PC-9 (cell line): ENCODE data around the gene CTNNA3. TPM values are rescaled to one million over a fixed set of nuclear protein-coding genes. Genes with fewer than 3 reads are reported as not detected.

Experiments
- BruUV-seq: library from RNA; stranded (reverse); fragments of 400-500 nt; replicated peaks from 2 replicates; lab custom pipeline; 2021; lab: Mats Ljungman, UMichigan
- CTCF ChIA-PET: fragments of 300-600 bp; sonication (Branson Sonifier 250); formaldehyde crosslinking; loops from one replicate; lab custom pipeline; 2022; ENCODE audit warnings: antibody characterized with exemption; lab: Charles Lee
- POLR2A ChIA-PET: fragments of 300-600 bp; sonication (Branson Sonifier 250); formaldehyde crosslinking; loops from one replicate; lab custom pipeline; 2022; ENCODE audit warnings: antibody characterized with exemption; ENCODE audit not compliant: unreplicated experiment; lab: Charles Lee
- DNase-seq, 2 experiments: peaks; one replicate each; pipeline versions ENCODE4 v3.0.0 to v3.0.0-alpha.2; 2015 to 2022; ENCODE audit warnings: mixed read lengths in 1 of 2
- H2AFZ ChIP-seq: fragments of 200-600 bp; sonication (generic); 2 replicates; pipeline ENCODE4 v1.8.1; 2017; ENCODE audit warnings: antibody characterized with exemption
- H3F3A ChIP-seq: fragments of 200-600 bp; sonication (generic); 2 replicates; pipeline ENCODE4 v1.8.1; 2017; ENCODE audit warnings: antibody characterized with exemption, mild to moderate bottlenecking, low read depth; ENCODE audit not compliant: insufficient read depth
- H3K27ac ChIP-seq: fragments of 200-600 bp; sonication (generic); 2 replicates; pipeline ENCODE4 v1.6.1; 2016; ENCODE audit warnings: mixed run types
- H3K27me3 ChIP-seq: fragments of 200-600 bp; sonication (generic); 2 replicates; pipeline ENCODE4 v1.6.1; 2016; ENCODE audit warnings: low read depth, mixed run types; ENCODE audit not compliant: insufficient read depth
- H3K36me3 ChIP-seq: fragments of 200-600 bp; sonication (generic); 2 replicates; pipeline ENCODE4 v1.6.1; 2016; ENCODE audit warnings: low read depth, mixed run types
- H3K4me1 ChIP-seq: fragments of 200-600 bp; sonication (generic); replicated peaks from 2 replicates; pipeline ENCODE4 v1.6.1; 2016; ENCODE audit warnings: mixed run types; ENCODE audit not compliant: insufficient read depth
- H3K4me2 ChIP-seq: fragments of 200-600 bp; sonication (generic); 2 replicates; pipeline ENCODE4 v1.6.1; 2017; ENCODE audit warnings: mixed run types
- H3K4me3 ChIP-seq: fragments of 200-600 bp; sonication (generic); 2 replicates; pipeline ENCODE4 v1.6.1; 2016; ENCODE audit warnings: mixed run types
- H3K79me2 ChIP-seq: fragments of 200-600 bp; sonication (generic); 2 replicates; pipeline ENCODE4 v1.6.1; 2017; ENCODE audit warnings: low read depth, mixed run types
- H3K9me2 ChIP-seq: fragments of 200-600 bp; sonication (generic); 2 replicates; pipeline ENCODE4 v1.8.1; 2017; ENCODE audit warnings: mild to moderate bottlenecking; ENCODE audit not compliant: insufficient read depth
- H3K9me3 ChIP-seq: fragments of 200-600 bp; sonication (generic); 2 replicates; pipeline ENCODE4 v1.8.1; 2016; ENCODE audit warnings: low read depth; ENCODE audit not compliant: insufficient read depth
- H4K20me1 ChIP-seq: fragments of 200-600 bp; sonication (generic); 2 replicates; pipeline ENCODE4 v1.8.1; 2017; ENCODE audit not compliant: insufficient read depth
- EZH2 ChIP-seq: fragments of 200-600 bp; sonication (generic); IDR thresholded peaks from 2 replicates; pipeline ENCODE4 v1.8.0; 2017; ENCODE audit warnings: antibody characterized with exemption, low read depth
- intact Hi-C: fragments of 100-400 bp; cut with micrococcal nuclease; formaldehyde crosslinking; loops from one replicate; pipeline ENCODE4 v1.10.0; 2022; ENCODE audit not compliant: unreplicated experiment
- total RNA-seq: library from RNA; stranded (reverse); gene quantifications from 2 replicates; pipeline ENCODE4 v1.2.3, GENCODE V29; 2021
- TF ChIP-seq, protein P1 (sequence below): fragments of 200-600 bp; sonication (generic); conservative IDR thresholded peaks from 2 replicates; pipeline ENCODE4 v1.6.1; 2017; ENCODE audit warnings: mixed run types, antibody characterized with exemption, mild to moderate bottlenecking, moderate library complexity

CTNNA3 gene
- total RNA-seq, 1 experiment from 2014 or later = not detected

DNA sequence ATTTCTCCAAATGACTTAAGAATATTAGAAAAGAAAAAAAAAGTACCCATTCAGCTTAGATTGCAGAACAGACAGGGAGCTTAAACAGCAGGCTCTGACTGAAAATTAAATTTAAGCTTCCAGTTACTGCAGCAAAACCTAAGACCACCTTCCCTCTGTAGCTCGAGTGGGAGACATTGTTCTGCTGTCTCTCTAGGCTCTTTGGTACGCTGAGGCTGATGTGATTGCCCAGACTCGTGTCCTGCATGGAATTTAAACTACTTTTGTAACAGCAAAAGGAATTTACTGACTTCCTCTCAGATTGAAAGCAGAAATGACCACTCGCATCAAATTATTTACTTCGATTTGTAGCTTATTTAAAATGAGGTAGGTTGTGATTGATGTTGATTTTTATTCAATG, 645.6 kb downstream of the CTNNA3 start:
- CTCF ChIA-PET = interaction anchor here (0.6 kb wide), 1 partner anchor 261 kb away, joined by 3 read pairs; no protein-coding TSS in a partner anchor
- Histone ChIP-seq H2AFZ (no peak overlapping the region), H3K79me2 (no peaks in the 10 kb centered on the region), H3K4me1 (no peaks in the 10 kb centered on the region), H4K20me1 (no peaks in the 10 kb centered on the region), H3K36me3 (no peaks in the 10 kb centered on the region), H3K4me2 (no peak overlapping the region), H3K27ac (no peak overlapping the region), H3K4me3 (no peak overlapping the region), H3F3A (no peaks in the 10 kb centered on the region), H3K9me2 (no peaks in the 10 kb centered on the region), H3K27me3 (no peaks in the 10 kb centered on the region), H3K9me3 (no peaks in the 10 kb centered on the region)
- intact Hi-C loops = no loop called here
- TF ChIP-seq EZH2 = no peak
- TF ChIP-seq, protein P1, sequence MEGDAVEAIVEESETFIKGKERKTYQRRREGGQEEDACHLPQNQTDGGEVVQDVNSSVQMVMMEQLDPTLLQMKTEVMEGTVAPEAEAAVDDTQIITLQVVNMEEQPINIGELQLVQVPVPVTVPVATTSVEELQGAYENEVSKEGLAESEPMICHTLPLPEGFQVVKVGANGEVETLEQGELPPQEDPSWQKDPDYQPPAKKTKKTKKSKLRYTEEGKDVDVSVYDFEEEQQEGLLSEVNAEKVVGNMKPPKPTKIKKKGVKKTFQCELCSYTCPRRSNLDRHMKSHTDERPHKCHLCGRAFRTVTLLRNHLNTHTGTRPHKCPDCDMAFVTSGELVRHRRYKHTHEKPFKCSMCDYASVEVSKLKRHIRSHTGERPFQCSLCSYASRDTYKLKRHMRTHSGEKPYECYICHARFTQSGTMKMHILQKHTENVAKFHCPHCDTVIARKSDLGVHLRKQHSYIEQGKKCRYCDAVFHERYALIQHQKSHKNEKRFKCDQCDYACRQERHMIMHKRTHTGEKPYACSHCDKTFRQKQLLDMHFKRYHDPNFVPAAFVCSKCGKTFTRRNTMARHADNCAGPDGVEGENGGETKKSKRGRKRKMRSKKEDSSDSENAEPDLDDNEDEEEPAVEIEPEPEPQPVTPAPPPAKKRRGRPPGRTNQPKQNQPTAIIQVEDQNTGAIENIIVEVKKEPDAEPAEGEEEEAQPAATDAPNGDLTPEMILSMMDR = no peak
- no TSS peak for BruUV-seq
- DNase-seq = no peak
- POLR2A ChIA-PET = no interaction called here

DNA sequence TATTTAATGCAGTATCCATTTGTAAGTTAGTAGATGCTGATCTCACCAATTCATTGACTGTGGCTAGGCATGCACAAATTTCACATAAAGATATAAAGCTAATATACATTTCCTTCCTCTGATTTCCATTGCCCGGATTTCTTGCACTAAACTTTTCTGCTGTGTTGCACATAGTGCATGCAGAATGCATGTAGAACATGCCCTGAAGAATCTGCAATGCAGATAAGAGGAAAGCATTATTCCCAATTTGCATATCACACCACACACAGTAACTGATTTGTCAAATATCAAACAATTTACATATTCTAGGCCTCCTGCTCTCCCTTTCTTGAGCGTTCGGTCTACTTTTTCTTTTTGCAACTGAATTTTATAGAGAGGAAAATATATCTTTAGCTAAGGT, 646.0 kb downstream of the CTNNA3 start:
- Histone ChIP-seq H3K79me2 (no peaks in the 10 kb centered on the region), H3K4me2 (no peak overlapping the region), H3F3A (no peaks in the 10 kb centered on the region), H3K27ac (no peak overlapping the region), H3K4me1 (no peaks in the 10 kb centered on the region), H2AFZ (no peak overlapping the region), H3K4me3 (no peak overlapping the region), H3K27me3 (no peaks in the 10 kb centered on the region), H3K9me2 (no peaks in the 10 kb centered on the region), H3K9me3 (no peaks in the 10 kb centered on the region), H3K36me3 (no peaks in the 10 kb centered on the region), H4K20me1 (no peaks in the 10 kb centered on the region)
- no peak for TF ChIP-seq EZH2
- TF ChIP-seq, protein P1 = no peak
- intact Hi-C loops = no loop called here
- DNase-seq = no peak
- no TSS peak for BruUV-seq
- POLR2A ChIA-PET = no interaction called here
- CTCF ChIA-PET = interaction anchor here (0.6 kb wide), 1 partner anchor 262 kb away, joined by 3 read pairs; no protein-coding TSS in a partner anchor

DNA sequence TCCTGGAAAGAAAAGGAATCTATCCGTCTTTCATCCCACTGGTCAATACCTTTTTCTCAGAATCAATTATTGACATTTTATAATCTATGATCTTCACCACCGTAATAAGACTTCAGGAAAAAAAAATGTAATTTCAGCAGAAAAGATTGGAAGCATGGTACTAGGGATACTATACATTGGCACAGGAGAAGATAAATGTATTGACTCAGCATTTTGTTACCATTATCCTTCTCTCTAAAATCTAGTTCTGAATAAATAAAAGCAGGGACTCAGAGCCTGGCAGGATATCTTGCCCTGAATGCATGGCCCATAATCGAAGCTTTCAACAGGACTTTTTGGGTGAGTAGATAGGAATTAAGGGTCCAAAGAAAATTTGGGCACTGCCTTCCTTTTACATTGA, 649.5 kb downstream of the CTNNA3 start:
- Histone ChIP-seq H3F3A (no peaks in the 10 kb centered on the region), H3K27me3 (no peaks in the 10 kb centered on the region), H3K36me3 (no peaks in the 10 kb centered on the region), H3K27ac (no peak overlapping the region), H3K9me3 (no peaks in the 10 kb centered on the region), H3K9me2 (no peaks in the 10 kb centered on the region), H4K20me1 (no peaks in the 10 kb centered on the region), H2AFZ (no peak overlapping the region), H3K4me2 (no peak overlapping the region), H3K79me2 (no peaks in the 10 kb centered on the region), H3K4me3 (no peak overlapping the region), H3K4me1 (no peaks in the 10 kb centered on the region)
- no peak for TF ChIP-seq EZH2
- TF ChIP-seq, protein P1 = no peak
- CTCF ChIA-PET = no interaction called here
- BruUV-seq = no TSS peak
- POLR2A ChIA-PET = no interaction called here
- intact Hi-C loops = no loop called here
- no peak for DNase-seq
